GM18868 (cell line): ENCODE measurements around the gene SOX18.
"Not testable (repeated sequence)": the region's sequence is repeated elsewhere in the genome, so short reads cannot be mapped to it uniquely, and the experiment has no call there.

Experiments used
- ATAC-seq: cut with Tn5 transposase; IDR thresholded peaks from one replicate; pipeline ENCODE4 v1.9.1; 2021; ENCODE audit warnings: mild to moderate bottlenecking, moderate library complexity; ENCODE audit not compliant: unreplicated experiment

Gene SOX18

DNA sequence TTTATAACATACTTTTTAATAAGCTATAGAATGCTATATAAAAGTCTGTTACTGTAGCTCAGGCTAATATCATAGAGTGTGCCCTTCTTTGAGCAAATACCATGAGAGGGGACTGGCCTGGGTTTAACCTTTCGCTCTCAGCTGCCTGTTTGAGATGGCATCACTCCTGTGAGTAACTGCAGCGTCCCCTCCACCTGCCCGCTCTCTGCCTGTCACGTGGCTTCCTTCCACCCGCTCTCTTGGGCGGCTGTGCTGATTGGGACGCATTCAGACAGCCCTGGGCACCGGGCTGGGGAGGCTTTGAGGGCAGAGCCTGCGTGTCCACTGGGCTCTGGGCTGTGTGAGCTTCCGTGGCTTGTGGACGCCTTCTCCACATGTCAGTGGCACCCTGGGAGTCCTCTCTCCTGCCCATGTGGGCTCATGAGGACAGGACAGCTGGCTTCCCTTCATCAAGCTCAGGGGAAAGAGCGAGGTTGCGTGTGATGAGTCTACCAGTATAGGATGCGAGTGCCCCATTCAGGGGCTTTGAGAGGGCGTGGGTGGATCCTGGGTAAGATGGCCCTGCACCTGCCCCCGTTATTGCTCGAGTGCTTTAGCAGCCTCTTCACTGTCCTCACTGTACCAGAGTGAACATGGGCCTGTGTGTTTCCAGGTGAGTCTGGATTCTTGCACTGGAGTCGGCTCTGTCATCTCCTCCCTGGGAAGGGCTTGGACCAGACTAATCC lies 24.2 kb downstream of the SOX18 start:
- no peak for ATAC-seq

DNA sequence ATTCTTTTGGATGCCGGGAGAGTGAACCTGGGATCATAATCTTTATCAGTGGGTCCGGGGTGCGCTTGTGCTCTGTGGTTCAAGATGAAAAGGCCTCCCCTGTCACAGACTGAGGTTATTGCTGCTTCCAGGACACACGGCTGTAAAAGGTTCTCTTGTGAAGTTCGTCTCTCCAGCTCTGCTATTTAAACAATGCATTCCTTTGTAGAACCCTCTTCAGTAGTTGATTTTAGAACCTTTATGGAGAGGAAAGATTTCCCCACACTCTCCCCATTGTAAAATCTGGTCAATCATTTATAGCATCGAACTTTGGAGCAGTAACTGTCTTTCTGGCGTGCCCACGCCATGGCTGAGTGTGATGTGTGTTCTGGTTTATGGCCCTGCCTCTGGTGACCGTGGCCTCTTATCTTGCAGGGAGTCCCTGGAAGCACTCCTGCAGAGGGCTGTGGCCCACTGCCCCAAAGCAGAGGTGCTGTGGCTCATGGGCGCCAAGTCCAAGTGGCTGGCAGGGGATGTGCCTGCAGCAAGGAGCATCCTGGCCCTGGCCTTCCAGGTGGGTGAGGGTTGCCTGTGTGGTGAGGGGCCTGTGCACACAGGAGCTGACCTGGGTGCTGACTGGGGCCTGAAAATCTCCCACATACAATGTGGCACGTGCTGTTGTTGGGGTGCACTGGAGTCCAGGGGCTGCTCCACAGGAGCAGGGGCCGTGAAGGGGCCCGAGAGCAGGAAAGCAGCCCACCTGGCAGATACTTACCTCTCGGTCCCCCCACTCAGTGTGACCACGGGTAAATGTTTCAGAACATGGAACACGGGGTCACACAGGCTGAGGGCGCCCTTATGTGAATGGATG lies 25.1 kb downstream of the SOX18 start:
- ATAC-seq = no peak

DNA sequence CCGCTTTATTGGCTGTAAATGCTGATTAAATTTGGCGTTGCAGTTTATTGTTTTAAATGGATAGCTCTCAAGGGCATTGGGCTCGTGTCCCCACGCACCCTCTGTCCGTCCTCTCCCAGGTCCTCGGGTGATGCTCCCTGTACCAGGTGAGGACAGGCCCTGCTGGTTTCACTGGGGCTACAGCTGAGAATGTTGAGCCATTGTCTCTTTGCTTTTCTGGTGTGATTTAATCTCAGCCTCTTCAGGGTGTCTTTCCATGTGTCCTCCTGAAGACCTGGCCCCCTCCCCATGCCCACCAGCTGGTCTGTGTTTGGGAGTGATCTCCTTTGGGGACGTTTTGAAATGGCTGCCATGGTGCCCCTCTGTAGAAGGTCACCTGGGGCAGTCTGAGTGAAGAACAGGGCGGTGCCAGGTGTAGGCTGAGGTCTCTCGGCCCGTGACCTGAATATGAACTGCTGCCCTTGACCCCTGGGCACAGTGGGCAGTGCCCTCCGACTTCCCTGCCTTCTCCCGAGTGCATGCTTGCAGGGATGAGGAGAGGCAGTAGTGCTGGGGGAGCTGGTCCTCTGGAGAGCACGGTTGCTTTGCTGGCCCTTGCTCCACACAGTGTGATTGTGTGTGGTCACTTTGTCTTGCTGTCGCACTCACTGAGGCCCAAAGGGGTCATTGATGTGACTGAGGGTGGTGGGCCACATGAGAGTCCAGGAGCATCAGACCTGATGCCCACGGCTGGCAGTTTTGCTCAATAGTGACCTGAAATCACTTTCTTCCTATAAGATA lies 25.9 kb downstream of the SOX18 start:
- ATAC-seq = no peak

GRCh38 chr20:64022671-64023360 lies 26.6 kb downstream of the SOX18 start:
- ATAC-seq = no peak

GRCh38 chr20:64021124-64021975 lies 28.1 kb downstream of the SOX18 start:
- ATAC-seq = no peak

- ATAC-seq = no peak
These were observed 33.8 kb downstream of the SOX18 start for GRCh38 chr20:64015635-64016034.

- ATAC-seq = not testable (repeated sequence)
These were observed 36.9 kb downstream of the SOX18 start for GRCh38 chr20:64012385-64013154.

GRCh38 chr20:64011366-64011779 lies 38.1 kb downstream of the SOX18 start:
- no peak for ATAC-seq

- peak; percentile 48 for ATAC-seq
These were observed 38.7 kb downstream of the SOX18 start for GRCh38 chr20:64010711-64011237.

DNA sequence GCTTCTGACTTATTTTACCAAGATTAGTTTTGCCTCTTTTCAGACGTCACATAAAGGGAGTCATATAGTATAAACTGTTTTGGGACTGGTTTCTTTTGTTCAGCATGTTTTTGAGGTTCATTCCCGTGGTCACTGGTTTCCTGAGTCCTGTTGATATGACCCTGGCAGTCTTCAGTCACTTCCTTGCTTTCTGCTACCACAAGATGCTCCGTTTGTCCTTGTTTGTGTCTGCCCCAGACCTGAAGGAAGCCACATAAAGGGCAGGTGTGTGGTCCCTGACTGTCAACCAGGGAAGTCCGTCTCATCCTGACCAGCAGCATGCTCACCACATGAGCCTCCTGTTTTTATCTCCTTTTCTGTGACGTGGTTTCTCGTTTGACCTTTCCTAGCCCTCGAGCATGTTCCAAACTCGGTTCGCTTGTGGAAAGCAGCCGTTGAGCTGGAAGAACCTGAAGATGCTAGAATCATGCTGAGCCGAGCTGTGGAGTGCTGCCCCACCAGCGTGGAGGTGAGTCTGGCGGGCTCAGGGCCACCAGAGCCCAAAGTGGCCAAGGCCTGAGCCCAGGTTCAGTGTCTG lies 39.5 kb downstream of the SOX18 start:
- no peak for ATAC-seq

DNA sequence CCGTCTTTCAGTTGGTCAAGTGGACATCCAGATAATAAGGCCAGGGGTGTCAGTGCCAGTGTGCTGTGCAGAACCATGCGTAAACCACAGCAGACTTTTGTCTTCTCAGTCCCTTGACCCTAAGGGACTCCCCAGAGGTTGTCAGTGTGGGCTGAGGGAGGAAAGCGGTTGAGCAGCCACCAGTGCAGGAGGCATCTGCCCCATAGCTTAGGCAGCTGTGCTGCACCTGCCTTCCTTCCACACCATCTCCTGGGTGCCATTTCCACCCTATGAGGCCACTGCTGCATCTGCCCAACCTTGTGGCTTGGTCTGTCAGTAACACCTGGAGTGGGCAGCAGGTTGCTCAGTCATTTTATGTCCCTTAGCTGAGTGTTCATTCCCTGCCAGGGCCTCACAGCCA lies 42.5 kb downstream of the SOX18 start:
- no peak for ATAC-seq

DNA sequence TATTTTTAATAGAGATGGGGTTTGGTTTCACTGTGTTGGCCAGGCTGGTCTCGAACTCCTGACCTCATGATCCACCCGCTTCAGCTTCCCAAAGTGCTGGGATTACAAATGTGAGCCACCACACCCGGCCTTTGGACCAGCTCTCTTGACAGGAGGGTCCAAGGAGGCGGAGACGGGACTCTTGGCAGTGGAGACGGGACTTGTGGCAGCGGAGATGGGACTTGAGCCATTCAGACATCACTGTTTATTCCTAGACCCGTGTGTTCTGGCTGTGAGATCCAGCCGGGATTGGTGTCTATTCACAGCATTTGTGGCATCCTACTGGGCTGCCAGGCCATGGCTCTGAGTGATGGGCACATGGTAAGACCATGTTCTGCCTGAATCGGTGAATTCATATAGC lies 42.9 kb downstream of the SOX18 start:
- ATAC-seq = no peak

DNA sequence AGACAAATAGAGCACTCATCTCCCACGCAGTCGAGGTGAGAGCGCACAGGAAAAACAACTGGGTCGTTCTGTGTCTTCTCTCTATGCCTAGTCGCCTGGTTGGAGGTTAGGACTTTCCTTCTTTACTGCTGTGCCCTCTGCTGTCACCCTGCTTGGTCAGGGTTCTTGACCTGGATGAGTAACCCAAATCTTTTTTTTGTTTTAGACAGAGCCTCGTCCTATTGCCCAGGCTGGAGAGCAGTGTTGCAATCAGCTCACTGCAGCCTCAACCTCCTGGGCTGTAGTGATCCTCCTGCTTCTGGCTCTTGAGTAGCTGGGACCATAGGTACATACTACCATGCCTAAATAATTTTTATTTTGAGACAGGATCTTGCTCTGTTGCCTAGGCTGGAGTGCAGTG lies 44.0 kb downstream of the SOX18 start:
- ATAC-seq = no peak

- no peak for ATAC-seq
These were observed 45.3 kb downstream of the SOX18 start for GRCh38 chr20:64003960-64004725.

DNA sequence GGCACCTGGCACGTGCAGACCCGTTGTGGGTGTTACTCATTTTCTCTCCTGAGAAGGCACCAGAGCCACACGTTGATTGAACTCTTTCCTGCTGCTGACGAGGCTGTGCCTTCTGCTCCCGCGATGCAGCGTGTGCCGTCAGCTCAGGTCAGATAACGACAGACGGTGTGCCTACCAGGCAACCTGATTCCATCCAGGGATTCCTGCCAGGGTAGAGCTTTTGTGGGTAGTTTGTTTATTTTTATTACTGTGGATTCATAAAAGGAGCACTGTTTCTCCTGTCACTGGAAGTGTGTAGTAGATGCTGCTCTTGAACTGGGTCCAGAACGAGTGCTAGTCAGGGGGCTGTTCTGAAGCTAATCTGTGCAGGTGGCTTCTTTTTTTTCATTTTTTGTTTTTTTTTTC lies 47.8 kb downstream of the SOX18 start:
- no peak for ATAC-seq

- no peak for ATAC-seq
These were observed 48.5 kb downstream of the SOX18 start for GRCh38 chr20:64000906-64001305.
